ENCODE data around the gene CCNI.
"Not testable (repeated sequence)": the region's sequence is repeated elsewhere in the genome, so short reads cannot be mapped to it uniquely, and the experiment has no call there.

The CCNI gene

DNA sequence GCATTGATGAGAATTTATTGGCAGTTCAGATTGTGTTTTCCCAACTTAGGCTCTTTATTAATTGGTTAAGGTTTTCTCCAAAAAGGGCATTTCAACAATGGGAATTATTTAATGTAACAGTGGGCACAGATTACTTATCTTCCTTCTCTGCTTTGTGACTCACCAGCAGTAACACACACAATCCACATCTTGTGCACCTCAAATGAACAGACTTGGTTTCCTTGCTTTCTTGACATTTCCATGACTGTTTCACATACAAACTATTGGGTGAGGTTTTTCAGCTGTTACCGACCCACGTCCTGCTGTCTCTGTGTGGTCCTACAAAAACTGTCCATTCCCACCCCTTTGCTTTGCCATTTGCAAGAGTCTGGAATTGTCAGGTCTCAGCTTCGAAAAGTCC is 38.1 kb downstream of the CCNI start:
- no peak for DNase-seq

DNA sequence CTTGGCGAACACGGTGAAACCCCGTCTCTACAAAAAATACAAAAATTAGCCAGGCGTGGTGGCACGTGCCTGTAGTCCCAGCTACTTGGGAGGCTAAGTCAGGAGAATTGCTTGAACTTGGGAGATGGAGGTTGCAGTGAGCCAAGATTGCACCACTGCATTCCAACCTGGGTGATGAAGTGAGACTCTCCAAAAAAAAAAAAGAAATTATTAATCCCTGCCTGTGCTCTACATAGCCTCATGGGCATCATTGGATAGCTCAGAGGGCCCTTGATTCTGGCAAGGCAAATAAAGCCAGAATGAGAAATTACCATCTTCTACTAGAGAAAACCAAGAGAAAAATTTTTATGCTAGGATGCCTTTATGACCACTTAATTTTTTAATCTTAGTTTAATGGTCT is 38.6 kb downstream of the CCNI start:
- not testable (repeated sequence) for DNase-seq

DNA sequence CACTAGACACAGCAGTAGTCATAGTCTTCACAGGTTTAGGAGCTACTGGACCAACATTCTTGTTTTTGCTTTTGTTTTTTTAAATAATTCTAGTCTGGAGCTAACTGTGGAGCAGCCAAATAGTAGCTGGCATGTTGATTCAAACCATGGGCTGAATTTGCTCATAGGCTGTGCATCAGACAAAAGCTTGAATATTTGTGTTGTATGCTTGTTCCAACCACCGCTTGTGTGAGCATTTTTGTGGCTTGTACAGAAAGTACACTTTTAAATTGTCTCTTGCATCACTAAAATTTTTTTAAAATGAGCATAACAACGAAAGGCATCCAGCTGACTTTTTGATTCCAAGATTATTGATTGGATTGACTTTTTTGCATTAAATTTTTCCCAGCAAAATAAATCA is 39.6 kb downstream of the CCNI start:
- no peak for DNase-seq

DNA sequence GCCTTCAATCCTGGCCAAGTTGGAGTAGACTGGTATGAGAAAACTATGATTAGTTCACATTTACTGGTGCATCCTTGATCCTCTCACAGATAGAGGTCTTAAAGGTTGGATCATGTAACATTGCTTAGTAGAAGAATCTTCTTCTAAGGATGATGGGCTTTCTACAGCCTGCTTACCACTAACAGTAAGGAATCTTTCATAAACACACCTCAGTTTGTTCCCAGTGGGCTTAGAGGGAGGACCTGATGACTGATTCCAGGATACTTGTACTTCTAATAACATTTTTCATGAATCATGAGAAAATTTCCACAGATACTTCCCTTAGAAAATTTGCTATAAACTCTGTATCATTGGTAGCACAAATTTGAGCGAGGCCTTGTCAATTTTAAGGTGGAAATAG is 40.6 kb downstream of the CCNI start:
- no peak for DNase-seq

DNA sequence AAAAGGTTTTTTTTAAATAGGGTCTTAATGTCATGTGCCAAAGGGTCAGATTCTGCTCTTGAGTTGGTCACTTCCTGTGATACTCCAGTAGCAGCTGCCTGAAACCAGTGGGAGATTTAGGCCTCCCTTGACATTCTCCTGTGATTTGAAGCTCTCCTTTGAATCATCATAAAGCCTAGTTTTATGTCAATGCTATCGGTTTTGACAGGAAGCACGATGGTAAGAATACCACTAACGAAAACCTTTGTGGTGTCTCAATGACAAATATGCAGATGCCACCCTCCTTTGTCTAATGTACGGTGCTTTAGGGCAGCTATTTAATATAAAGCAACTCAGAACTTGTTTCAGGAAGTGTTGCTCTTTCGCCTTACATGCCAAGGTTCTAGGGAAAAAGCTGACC is 44.2 kb downstream of the CCNI start:
- DNase-seq = no peak

DNA sequence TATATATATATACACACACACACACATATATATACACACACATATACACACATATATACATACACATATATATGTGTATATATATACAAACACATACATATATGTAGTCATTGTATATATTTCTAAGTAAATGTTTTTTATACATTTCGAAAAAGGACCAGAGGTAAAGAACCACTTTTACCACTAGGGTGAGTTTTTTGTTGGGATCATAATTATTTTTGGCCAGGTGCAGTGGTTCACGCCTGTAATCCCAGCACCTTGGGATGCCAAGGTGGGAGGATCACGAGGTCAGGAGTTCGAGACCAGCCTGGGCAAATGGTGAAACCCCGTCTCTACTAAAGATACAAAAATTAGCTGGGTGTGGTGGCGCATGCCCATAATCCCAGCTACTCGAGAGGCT is 46.0 kb downstream of the CCNI start:
- DNase-seq = not testable (repeated sequence)

DNA sequence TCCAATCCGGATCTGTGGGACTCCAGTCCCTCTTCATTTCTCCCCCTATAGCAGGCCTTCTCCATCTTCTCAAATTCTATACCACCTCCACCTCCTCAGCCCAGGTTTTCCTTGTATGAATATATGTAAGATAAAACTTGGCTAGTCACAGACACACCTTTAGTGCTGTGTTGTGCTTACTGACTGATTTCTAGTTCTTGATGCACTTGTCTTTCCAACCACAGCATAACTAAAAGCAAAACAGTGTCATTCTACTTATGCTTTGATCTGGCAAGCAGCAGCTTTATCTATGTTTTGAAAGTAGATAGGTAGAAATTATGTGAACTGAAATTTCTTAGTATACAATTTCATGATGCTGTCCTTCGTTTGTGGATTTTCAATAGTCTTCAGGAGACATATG is 47.5 kb downstream of the CCNI start:
- no peak for DNase-seq

DNA sequence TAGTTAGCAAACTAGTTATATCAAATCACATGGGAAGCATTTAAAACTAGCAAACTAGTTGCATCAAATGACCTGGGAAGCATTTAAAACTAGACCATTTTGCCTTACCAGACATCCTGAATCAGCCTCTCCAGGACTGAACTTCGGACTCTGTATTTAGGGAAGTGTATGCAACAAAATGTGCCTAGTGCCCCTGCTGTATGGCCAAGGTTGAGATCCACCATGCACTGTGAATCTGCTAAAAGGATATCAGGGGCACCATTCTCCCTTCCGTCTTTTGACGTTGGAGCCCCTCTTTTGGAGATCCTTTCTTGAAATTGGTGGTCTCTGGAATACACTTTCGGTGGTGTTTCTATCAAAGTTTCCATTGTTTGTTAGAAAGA is 49.5 kb downstream of the CCNI start:
- no peak for DNase-seq

DNA sequence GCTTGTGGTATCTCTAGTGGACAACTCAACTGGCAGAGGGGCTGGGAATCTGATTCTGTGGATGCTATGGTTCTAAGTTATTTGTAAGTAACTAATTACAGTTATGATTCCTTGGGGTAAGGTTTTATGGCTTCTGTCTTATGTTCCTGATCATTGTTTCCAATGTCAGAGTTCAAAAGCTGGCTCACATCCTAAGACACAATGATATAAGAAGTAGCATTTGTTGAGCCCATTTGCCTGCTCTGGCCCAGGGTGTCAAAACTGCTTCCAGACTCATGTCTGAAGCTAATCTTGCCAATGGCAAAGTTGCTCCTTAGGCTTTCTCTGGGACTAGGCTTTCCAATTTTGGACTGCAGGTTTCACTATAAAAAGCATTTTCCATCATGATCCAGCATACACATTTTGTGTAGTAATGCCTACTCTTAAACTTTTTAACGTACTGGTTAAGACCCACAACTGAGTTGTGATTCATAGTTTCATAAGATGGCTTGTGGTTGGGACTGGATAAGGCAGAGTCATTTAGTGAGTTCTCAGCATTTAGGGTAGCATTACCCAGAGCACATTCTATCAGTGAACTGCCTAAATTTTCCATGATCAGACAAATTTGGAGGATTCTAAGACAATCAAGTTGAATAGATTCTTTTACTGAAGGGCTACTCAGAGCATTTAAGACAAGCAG is 50.0 kb downstream of the CCNI start:
- DNase-seq = no peak

DNA sequence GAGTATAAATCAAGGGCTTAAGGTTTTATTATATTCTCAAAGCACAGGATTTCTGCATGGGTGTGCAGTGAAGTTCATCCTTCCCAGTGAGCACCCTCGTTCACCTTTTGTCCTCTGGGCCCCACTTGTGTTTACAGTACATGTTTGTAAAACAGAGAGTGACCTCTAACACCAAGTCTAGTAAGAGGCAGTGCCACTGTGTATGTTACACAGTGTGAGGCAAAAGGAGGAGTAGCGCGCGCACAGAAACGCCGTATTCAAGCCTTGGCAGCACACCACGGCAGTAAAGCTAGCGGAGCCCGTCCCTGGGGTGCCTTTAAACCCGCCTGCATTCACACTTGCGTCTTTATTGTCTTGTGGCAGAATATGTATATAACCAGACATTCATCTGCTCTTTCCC is 51.9 kb downstream of the CCNI start:
- no peak for DNase-seq

DNA sequence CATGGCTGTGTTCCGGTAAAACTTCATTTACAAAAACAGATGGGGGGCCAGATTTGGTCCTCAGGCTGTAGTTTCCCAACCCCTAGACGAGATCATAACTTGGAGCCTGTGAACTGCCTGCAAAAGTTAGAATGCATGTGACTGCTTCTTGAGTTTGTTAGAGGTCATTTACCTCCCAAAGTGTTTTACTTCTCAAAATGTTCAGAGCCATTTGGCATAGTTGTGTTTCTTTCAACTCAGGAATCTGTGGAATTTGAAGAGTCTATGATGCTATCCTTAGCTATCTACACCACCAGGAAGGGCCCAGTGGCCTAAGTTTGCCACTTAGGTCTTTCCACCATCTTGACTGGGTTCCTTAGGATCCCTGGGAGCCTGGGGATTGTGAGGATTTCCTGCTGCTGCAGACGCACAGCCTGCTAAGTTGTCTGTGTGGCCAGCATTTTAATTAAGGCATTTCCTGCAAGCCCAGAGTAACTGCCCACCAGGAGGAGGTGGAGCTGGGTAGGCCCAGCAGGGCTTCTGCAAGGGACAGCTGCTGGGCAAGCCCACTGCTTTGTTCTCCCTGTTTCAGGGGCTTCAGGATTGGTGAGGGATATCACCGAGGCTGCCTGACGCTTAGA is 53.1 kb downstream of the CCNI start:
- DNase-seq = no peak

DNA sequence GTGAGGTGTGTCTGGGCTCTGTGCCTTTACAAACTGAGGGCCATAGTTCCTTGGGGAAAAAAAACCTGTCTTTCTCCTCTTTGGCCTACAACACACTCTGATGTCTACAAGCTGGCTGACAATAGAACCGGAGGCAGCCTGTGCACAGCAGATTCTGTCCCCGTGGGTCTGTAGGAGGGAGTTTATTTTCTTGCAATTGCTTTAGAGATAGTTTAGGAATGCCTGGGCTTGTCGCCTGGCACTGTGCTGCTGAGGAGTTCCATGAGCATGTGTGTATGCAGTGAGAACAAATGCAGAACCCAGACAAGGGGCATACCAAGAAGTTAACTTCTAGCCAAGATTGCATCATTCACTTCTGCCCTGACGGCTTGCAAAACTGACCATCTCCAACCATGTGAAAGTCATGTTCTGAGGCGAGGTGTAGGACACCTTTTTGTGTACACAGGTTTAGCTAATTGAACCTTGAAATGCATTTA is 54.1 kb downstream of the CCNI start:
- DNase-seq = no peak

DNA sequence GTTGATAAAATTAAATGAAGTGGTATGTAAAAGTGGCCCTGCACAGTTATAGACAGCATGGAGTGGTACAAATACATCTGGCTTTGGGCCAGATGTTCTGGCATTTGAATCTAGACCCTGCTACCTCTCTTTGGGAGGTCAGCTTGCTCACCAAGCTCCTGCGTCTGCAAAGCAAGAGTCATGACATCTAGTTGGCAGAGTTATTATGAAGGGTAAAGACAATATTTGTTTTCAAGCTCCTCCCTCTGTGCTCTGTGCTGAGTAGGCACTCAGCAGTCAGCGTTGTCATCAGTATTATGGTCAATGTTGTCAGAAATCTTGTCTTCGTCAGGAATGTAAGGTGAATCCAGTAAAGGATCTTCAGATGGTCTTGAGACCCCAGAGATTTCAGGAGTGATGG is 55.8 kb downstream of the CCNI start:
- DNase-seq = no peak

DNA sequence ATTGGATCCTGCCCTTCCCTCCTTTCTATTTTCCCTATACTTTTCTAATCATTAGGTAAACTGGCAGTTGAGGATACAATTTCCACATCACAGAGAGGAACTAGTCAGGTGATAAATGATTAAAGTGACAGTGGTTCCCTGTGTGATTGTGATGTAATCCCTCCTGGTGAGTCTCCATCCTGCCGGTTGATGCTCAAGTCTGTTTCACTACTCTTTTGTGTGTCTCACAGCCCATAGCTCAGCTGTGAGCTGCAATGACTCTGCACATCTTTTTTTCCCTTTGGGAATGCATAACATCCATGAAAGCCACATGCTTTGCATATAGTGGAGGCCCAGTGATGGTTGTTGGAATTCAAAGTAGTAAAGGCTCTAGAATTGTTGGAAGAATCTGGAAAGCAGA is 60.4 kb downstream of the CCNI start:
- DNase-seq = no peak

DNA sequence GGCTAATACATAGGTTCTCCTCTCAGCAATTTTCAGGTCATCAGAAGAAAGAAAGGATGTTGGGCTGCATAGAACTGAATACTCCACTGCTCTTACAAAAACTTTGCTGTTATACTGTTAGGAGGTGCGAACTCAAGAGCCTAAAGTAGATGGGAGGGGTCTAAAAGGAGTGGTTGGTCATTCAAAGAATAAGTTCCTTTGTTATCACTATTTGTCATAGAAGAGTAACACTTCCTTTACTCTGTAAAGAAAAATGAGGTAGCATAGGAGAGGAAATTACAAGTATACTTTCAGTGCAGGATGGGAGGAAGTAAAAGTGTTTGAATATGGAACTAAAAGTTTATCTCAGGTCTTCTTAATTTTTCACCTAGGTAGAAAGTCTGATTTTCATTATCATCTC is 61.5 kb downstream of the CCNI start:
- DNase-seq = no peak

DNA sequence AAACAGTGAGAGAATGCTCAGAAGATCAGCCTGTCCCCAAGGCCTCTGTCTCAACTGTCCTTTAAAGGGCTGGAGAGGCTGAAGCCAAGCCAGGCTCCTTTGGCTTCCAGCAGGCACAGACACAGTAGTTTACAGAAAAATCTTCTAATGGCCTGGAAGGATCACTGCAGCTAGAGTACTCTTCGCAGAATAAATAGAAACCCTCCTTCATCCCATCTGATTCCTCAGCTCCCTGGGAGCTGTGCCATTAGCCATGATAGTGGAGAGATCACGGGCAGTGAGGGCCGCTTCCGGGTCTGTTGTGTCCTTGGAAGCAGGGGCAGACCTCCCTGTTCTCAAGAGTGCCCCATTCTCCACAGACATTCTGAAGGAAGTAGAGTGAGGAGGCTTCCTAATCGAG is 63.1 kb downstream of the CCNI start:
- no peak for DNase-seq

DNA sequence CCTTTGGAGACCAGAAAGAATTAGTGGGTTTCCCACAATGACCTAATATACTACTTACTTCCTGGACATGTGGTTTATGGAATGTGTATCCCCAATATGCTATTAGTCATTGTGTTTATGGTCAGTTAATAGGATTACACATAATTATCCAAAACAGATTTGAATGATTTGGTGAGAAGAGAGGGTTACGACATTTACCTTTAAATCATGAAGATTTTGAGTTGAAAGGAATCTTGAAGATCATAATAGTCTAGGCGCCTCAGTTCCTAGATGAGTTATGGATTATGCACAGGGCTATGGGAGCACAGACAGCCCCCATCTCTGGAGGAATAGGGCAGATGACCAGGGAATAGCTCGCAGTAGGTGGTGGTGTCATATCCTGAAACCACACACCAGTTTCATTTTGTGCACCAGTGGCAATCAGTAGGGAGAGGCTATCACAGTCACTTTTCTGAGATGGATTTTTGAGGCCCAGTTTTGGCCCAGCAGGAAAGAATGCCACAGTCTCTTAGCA is 64.9 kb downstream of the CCNI start:
- no peak for DNase-seq

DNA sequence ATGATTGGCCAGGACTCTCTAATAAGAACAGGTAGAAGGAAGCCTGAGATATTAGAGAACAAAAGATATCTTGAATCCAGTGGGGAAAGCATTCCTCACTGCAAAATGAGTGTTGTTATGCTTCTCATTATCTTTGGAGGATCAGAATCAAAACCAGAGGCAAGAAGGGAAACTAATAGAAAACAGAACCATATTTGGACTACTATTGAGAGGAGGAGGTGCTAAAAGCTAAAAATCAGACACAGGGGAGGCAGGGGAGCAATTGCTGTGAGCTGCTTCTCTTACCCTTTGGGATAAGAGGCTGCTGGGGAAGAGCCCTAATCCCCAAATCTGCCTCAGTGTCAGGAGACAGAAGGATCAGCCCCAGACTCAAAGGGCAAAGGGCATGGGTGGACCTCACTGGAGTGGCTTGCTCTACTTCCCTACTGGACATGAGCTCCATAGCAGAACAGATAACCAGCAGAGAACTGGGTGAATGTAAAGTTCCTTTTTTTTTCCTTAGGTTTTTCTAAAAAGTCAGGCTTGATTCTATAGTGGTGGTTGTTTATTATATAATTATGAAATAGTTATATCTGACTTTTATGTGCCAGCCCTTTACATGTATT is 66.2 kb downstream of the CCNI start:
- DNase-seq = no peak

DNA sequence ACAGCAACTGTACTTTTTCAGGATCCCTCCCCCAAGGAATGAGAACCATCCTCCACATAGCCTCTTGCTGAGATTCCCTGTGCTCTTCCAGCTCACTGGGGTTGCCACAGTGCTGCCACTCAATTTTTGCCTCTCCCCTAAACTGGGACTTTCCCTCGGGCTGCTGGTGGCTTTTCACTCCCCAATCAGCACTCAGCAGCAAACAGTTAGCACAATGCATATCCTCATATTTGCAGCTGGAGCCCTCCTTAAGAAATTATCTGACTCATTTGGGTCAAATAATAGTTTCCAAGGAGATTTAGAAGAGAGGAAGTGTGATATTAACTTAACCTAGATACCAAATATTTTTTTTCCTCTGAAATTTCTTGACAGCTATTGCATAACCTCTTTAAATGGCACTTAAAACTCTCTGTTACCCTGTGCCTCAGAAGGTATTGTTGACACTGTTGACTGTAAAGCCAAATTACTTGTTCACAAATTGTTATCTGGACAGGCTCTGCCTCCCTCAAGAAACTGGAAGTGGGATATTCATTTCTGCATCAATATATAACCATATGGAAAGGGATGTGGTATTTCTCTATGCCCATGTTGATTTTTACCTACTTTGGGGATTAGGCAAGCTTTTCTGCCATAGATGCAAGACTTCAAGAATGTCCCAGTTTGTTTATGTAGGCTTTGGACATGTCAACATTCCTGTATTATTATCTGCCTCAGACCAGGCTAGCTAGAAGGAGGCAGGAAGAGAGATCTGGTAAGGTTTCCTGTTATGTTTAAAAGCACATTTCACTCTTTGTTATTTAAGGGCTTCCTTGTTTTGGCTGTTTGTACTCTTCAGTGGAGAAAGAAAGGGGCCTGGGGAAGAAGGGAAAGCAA is 68.2 kb downstream of the CCNI start:
- DNase-seq = no peak

DNA sequence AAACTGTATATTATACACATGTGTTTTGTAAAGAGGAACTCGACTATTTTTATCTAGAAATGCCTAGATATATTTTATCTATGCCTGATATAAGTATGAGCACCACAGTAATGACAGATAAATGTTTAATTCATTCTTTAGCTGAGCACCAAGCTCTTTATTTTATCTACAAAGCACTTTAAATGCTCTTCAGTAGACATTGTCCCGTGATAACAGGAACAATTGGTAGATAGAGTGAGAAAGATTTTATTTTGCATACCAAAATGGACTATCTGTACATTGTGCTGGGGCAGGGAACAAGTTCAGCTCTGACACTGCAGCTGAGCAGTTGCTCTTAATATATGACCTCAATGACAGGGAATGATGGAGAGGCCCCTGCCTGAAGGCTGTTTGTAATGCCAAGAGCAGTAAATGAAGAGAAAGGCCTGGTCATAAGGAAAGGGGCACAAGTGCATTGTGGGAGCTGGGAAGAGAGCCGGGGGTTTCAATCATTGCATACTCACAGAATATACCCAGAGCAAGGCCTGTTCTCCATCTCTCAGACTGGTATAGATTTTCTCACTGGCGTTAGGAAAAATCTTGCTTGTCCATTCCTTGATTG is 68.9 kb downstream of the CCNI start:
- DNase-seq = no peak

DNA sequence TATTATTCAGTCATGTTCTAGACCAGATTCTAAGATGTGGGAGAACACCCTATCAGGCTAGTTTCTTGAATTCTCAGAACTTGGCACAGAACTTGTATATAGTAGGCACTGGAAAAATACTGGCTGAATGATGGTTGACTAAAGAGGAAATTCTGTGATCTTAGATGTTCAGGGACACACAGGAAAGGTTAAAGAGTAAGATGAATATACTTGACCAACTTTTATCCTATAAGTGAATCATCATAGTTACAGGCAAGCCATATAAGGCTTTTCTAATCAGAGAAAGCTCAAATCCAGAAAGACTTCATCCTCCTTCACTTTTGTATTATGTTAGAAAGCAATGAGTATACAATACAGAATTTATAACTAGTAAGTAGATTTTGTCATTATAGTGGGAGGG is 72.4 kb downstream of the CCNI start:
- DNase-seq = no peak

DNA sequence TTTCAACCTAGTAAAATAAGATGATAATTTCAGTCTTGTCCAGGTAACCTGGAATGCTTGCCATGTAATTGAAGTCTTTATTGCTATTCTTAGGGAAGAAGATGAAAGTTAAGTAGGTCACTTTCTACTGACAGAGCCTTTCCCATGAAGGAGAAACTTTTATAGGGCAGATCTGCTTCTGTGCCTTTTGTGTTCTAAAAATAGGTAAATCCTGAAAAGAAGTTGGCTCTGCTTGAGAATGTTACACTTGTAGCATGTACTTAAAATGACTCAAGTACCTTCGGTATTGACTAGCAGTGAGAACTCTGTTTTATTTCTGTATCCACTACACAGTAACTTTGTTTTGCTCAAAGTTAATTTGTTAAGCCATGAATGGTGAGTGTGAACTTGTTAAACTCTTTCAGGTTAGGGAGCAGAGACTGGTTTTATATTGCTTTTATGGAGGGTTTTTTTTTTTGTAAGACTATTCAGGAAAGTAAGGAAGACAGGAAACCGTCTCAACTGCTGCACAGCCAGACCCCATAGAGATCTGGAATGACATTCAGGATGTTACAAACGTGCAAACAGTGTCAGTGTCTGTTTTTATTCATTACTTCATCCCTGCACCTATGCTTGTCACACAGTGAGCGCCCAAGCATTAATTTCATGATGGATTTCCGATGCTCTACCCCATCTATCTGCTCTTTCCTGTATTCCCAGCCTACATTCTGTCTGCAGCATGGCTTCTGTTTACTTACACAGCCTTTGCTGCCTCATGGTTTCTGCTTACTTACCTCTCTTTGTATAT is 73.3 kb downstream of the CCNI start:
- no peak for DNase-seq
